H9 (cell line): ENCODE measurements around the gene ABTB1. TPM values are rescaled to one million over a fixed set of nuclear protein-coding genes. Genes with fewer than 3 reads are reported as not detected.
A peak's percentile ranks its signal among the peaks of the same experiment; 100 is the strongest.

ENCODE experiments used
- DNase-seq: peaks from one replicate; pipeline ENCODE4 v3.0.0-alpha.2; 2017
- H2AFZ ChIP-seq: one replicate; pipeline ENCODE4 v1.6.1; 2013; ENCODE audit warnings: mild to moderate bottlenecking, low read length, control low read depth, moderate library complexity
- H2AK5ac ChIP-seq: 2 replicates; pipeline ENCODE4 v1.6.1; 2013; ENCODE audit warnings: low read length, control low read depth, mixed read lengths; ENCODE audit not compliant: insufficient read length
- H2BK120ac ChIP-seq: one replicate; pipeline ENCODE4 v1.6.1; 2013; ENCODE audit warnings: low read depth, mild to moderate bottlenecking, low read length, control low read depth, inconsistent platforms; ENCODE audit not compliant: poor library complexity, severe bottlenecking
- H2BK12ac ChIP-seq: 2 replicates; pipeline ENCODE4 v1.6.1; 2013; ENCODE audit warnings: low read length, control low read depth, mixed read lengths, low read depth; ENCODE audit not compliant: insufficient read length
- H2BK15ac ChIP-seq: 2 replicates; pipeline ENCODE4 v1.6.1; 2013; ENCODE audit warnings: low read depth, low read length, control low read depth
- H2BK20ac ChIP-seq: one replicate; pipeline ENCODE4 v1.6.1; 2013; ENCODE audit warnings: low read depth, mild to moderate bottlenecking, low read length, control low read depth, inconsistent platforms; ENCODE audit not compliant: poor library complexity, severe bottlenecking
- H2BK5ac ChIP-seq: 2 replicates; pipeline ENCODE4 v1.6.1; 2013; ENCODE audit warnings: low read length, control low read depth, mixed read lengths; ENCODE audit not compliant: insufficient read length
- H3K14ac ChIP-seq: 2 replicates; pipeline ENCODE4 v1.6.1; 2013; ENCODE audit warnings: low read length, control low read depth; ENCODE audit not compliant: insufficient read depth
- H3K18ac ChIP-seq: 2 replicates; pipeline ENCODE4 v1.6.1; 2013; ENCODE audit warnings: low read depth, mild to moderate bottlenecking, mixed read lengths, low read length, control low read depth; ENCODE audit not compliant: insufficient read length
- H3K23ac ChIP-seq: 2 replicates; pipeline ENCODE4 v1.6.1; 2013; ENCODE audit warnings: low read length, control low read depth, mixed read lengths, low read depth; ENCODE audit not compliant: insufficient read length
- H3K23me2 ChIP-seq: 2 replicates; pipeline ENCODE4 v1.6.1; 2013; ENCODE audit warnings: low read depth, mild to moderate bottlenecking, mixed read lengths, low read length, control low read depth; ENCODE audit not compliant: insufficient read length, poor library complexity, severe bottlenecking
- H3K27ac ChIP-seq: 2 replicates; pipeline ENCODE4 v1.5.1; 2013; ENCODE audit warnings: low read length, control low read depth, mixed read lengths, low read depth; ENCODE audit not compliant: insufficient read length
- H3K27me3 ChIP-seq: 2 replicates; pipeline ENCODE4 v1.6.1; 2013; ENCODE audit warnings: low read length, control low read depth, inconsistent platforms; ENCODE audit not compliant: insufficient read depth
- H3K4ac ChIP-seq: 2 replicates; pipeline ENCODE4 v1.6.1; 2013; ENCODE audit warnings: low read depth, mild to moderate bottlenecking, control low read depth, inconsistent platforms, low read length, moderate library complexity
- H3K4me1 ChIP-seq: 2 replicates; pipeline ENCODE4 v1.6.1; 2013; ENCODE audit warnings: low read length, control low read depth, inconsistent platforms; ENCODE audit not compliant: insufficient read depth
- H3K4me2 ChIP-seq: 2 replicates; pipeline ENCODE4 v1.6.1; 2013; ENCODE audit warnings: low read length, control low read depth, mixed read lengths; ENCODE audit not compliant: insufficient read length, insufficient read depth
- H3K56ac ChIP-seq: 2 replicates; pipeline ENCODE4 v1.6.1; 2013; ENCODE audit warnings: low read depth, mild to moderate bottlenecking, mixed read lengths, low read length, control low read depth; ENCODE audit not compliant: insufficient read length
- H3K79me1 ChIP-seq: 2 replicates; pipeline ENCODE4 v1.6.1; 2013; ENCODE audit warnings: low read depth, mild to moderate bottlenecking, moderate library complexity, low read length, control low read depth, inconsistent platforms; ENCODE audit not compliant: insufficient read depth, poor library complexity, severe bottlenecking
- H3K79me2 ChIP-seq: 2 replicates; pipeline ENCODE4 v1.6.1; 2013; ENCODE audit warnings: low read length, control low read depth, inconsistent platforms; ENCODE audit not compliant: insufficient read depth
- H3K9ac ChIP-seq: 2 replicates; pipeline ENCODE4 v1.6.1; 2013; ENCODE audit warnings: low read length, control low read depth, mixed read lengths; ENCODE audit not compliant: insufficient read length; ENCODE audit errors: extremely low read depth
- H3K9me3 ChIP-seq: one replicate; pipeline ENCODE4 v1.6.1; 2013; ENCODE audit warnings: low read depth, low read length, inconsistent platforms; ENCODE audit not compliant: control insufficient read depth
- H3T11ph ChIP-seq: one replicate; pipeline ENCODE4 v1.6.1; 2013; ENCODE audit warnings: mild to moderate bottlenecking, low read length, control low read depth, inconsistent platforms
- H4K20me1 ChIP-seq: one replicate; pipeline ENCODE4 v1.6.1; 2013; ENCODE audit not compliant: control insufficient read depth, insufficient read length, insufficient read depth
- H4K5ac ChIP-seq: 2 replicates; pipeline ENCODE4 v1.6.1; 2013; ENCODE audit warnings: low read depth, mild to moderate bottlenecking, mixed read lengths, low read length, control low read depth; ENCODE audit not compliant: insufficient read length
- H4K8ac ChIP-seq: replicated peaks from 2 replicates; pipeline ENCODE4 v1.6.1; 2013; ENCODE audit warnings: low read length, control low read depth, mixed read lengths, low read depth; ENCODE audit not compliant: insufficient read length
- H4K91ac ChIP-seq: 2 replicates; pipeline ENCODE4 v1.6.1; 2013; ENCODE audit warnings: low read depth, mild to moderate bottlenecking, moderate library complexity, mixed read lengths, low read length, control low read depth; ENCODE audit not compliant: insufficient read length
- H3K27ac Mint-ChIP-seq, 3 experiments: 2 replicates in 2 of 3; 3 replicates in 1 of 3; pipeline ENCODE4 v1.8.0; 2020 to 2021; ENCODE audit warnings: mixed read lengths in 3 of 3, mild to moderate bottlenecking in 1 of 3, moderate library complexity in 1 of 3
- H3K27me3 Mint-ChIP-seq: 2 replicates; pipeline ENCODE4 v1.8.0; 2021; ENCODE audit warnings: low read depth, mild to moderate bottlenecking, moderate library complexity, mixed read lengths
- H3K36me3 Mint-ChIP-seq, 3 experiments: 2 replicates in 2 of 3; 3 replicates in 1 of 3; pipeline ENCODE4 v1.8.0; 2020 to 2021; ENCODE audit warnings: low read depth in 3 of 3, mixed read lengths in 3 of 3; ENCODE audit not compliant: insufficient read depth in 1 of 3
- H3K4me1 Mint-ChIP-seq, 2 experiments: 2 replicates each; pipeline ENCODE4 v1.8.0; 2020; ENCODE audit warnings: mixed read lengths in 2 of 2
- H3K4me3 Mint-ChIP-seq, 2 experiments: 2 replicates in 1 of 2; 3 replicates in 1 of 2; pipeline ENCODE4 v1.8.0; 2020 to 2021; ENCODE audit warnings: mild to moderate bottlenecking in 2 of 2, mixed read lengths in 2 of 2, moderate library complexity in 1 of 2
- H3K9me3 Mint-ChIP-seq, 2 experiments: 2 replicates in 1 of 2; 3 replicates in 1 of 2; pipeline ENCODE4 v1.8.0; 2020; ENCODE audit warnings: mild to moderate bottlenecking in 2 of 2, mixed read lengths in 2 of 2, moderate library complexity in 1 of 2
- CTCF ChIP-seq: fragments of 200-600 bp; sonication (generic); conservative IDR thresholded peaks from 3 replicates; pipeline ENCODE4 v1.8.0; 2021; ENCODE audit warnings: antibody characterized with exemption, mild to moderate bottlenecking
- WGBS: extraction: QIAGEN DNeasy Blood & Tissue Kit; methylation state at CpG from one replicate; pipeline ENCODE4 v1.1.7; 2013; ENCODE audit warnings: missing lambda C conversion rate, low lambda C conversion rate, mixed read lengths; ENCODE audit not compliant: insufficient read length; ENCODE audit errors: extremely low coverage; 5-methylcytosine and 5-hydroxymethylcytosine counted together
- total RNA-seq: library from RNA; stranded (reverse); gene quantifications from 2 replicates; pipeline ENCODE4 v1.2.1, GENCODE V29; 2021

ABTB1 gene
- total RNA-seq, 1 experiment from 2014 or later, result 6.2 TPM

- Histone ChIP-seq H3K79me1 (no peaks in the 10 kb centered on the region), H2AFZ (no peak overlapping the region), H3K9ac (no peak overlapping the region), H4K8ac (no peak overlapping the region), H4K5ac (no peak overlapping the region), H2BK12ac (no peak overlapping the region), H3K18ac (no peak overlapping the region), H2BK5ac (no peak overlapping the region), H3K9me3 (no peaks in the 10 kb centered on the region), H4K20me1 (no peaks in the 10 kb centered on the region), H3K79me2 (no peaks in the 10 kb centered on the region), H3K23ac (peak overlapping the region; percentile 9), H2BK120ac (no peak overlapping the region), H3K56ac (no peak overlapping the region), H3K14ac (peak overlapping the region; percentile 21; the same call in 1 of the 2 replicates), H3T11ph (no peak overlapping the region), H2AK5ac (no peak overlapping the region), H3K4me2 (no peak overlapping the region), H4K91ac (no peak overlapping the region), H3K4ac (no peak overlapping the region), H3K23me2 (no peaks in the 10 kb centered on the region), H3K4me1 (peaks cover 2% of the 10 kb centered on the region; the same call in 1 of the 2 replicates), H2BK15ac (no peak overlapping the region), H2BK20ac (no peak overlapping the region), H3K27me3 (no peaks in the 10 kb centered on the region), H3K27ac (no peak overlapping the region)
- no peak for TF ChIP-seq CTCF
- Mint-ChIP-seq H3K36me3 (peaks cover 5 to 11% (median 7%) of the 10 kb centered on the region in 3 experiments; a peak in 4 of 7 replicates), H3K4me3 (no peak overlapping the region), H3K4me1 (peaks cover 11 to 13% of the 10 kb centered on the region in 2 experiments), H3K9me3 (no peaks in the 10 kb centered on the region), H3K27ac (peak overlapping the region in 2 of 3 experiments; percentile 8 to 51; a peak in 4 of 7 replicates), H3K27me3 (no peaks in the 10 kb centered on the region)
- no peak for DNase-seq
- no CpG with 5 or more reads among the region's 5 CpGs for WGBS
Observed at GRCh38 chr3:127644641-127645370, 27.9 kb upstream of the ABTB1 start.
